ENCODE data around the gene KCNS3. TPM values are rescaled to one million over a fixed set of nuclear protein-coding genes. Genes with fewer than 3 reads are reported as not detected.

The KCNS3 gene
- total RNA-seq, 1 experiment from 2014 or later = 0.20 TPM

GRCh38 chr2:17835516-17835915 is 43.0 kb upstream of the KCNS3 start:
- no peaks in the 10 kb centered on the region for H3K9me3 Mint-ChIP-seq (ENCODE audit: unreplicated experiment)
- Histone ChIP-seq H3K4me1 (no peaks in the 10 kb centered on the region), H3K27me3 (replicated peaks; ENCODE audit: control insufficient read depth, insufficient read depth, low read length) (no peaks in the 10 kb centered on the region), H3K4me3 (ENCODE audit: low read depth, low read length) (no peak overlapping the region), H3K36me3 (ENCODE audit: control insufficient read depth, insufficient read depth, low read length) (no peaks in the 10 kb centered on the region), H3K9me3 (no peaks in the 10 kb centered on the region)
- ChIA-PET CTCF (no interaction called here), POLR2A (no interaction called here)
- no TSS peak for BruUV-seq (replicated peaks)
- DNase-seq = no peak
- no peaks in the 10 kb centered on the region for H3K4me1 Mint-ChIP-seq (ENCODE audit: low read depth, unreplicated experiment)
- H3K27me3 Mint-ChIP-seq (ENCODE audit: insufficient read depth, unreplicated experiment) = peaks cover 11% of the 10 kb centered on the region
- no peak overlapping the region for H3K4me3 Mint-ChIP-seq (ENCODE audit: unreplicated experiment)
- no peaks in the 10 kb centered on the region for H3K36me3 Mint-ChIP-seq (ENCODE audit: insufficient read depth, unreplicated experiment)
- TF ChIP-seq, protein P1, sequence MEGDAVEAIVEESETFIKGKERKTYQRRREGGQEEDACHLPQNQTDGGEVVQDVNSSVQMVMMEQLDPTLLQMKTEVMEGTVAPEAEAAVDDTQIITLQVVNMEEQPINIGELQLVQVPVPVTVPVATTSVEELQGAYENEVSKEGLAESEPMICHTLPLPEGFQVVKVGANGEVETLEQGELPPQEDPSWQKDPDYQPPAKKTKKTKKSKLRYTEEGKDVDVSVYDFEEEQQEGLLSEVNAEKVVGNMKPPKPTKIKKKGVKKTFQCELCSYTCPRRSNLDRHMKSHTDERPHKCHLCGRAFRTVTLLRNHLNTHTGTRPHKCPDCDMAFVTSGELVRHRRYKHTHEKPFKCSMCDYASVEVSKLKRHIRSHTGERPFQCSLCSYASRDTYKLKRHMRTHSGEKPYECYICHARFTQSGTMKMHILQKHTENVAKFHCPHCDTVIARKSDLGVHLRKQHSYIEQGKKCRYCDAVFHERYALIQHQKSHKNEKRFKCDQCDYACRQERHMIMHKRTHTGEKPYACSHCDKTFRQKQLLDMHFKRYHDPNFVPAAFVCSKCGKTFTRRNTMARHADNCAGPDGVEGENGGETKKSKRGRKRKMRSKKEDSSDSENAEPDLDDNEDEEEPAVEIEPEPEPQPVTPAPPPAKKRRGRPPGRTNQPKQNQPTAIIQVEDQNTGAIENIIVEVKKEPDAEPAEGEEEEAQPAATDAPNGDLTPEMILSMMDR (IDR thresholded peaks at IDR 0.05; ENCODE audit: insufficient read depth in 1 of 2, low read depth in 1 of 2, low read length in 1 of 2, severe bottlenecking in 1 of 2, unreplicated experiment in 1 of 2) = no peak
- intact Hi-C loops (cut with micrococcal nuclease; ENCODE audit: unreplicated experiment) = no loop called here
- H3K27ac Mint-ChIP-seq (ENCODE audit: unreplicated experiment) = no peak overlapping the region

- DNase-seq = no peak
- Histone ChIP-seq H3K4me3 (ENCODE audit: low read depth, low read length) (no peak overlapping the region), H3K9me3 (no peaks in the 10 kb centered on the region), H3K27me3 (replicated peaks; ENCODE audit: control insufficient read depth, insufficient read depth, low read length) (no peaks in the 10 kb centered on the region), H3K36me3 (ENCODE audit: control insufficient read depth, insufficient read depth, low read length) (no peaks in the 10 kb centered on the region), H3K4me1 (no peaks in the 10 kb centered on the region)
- Mint-ChIP-seq H3K4me3 (ENCODE audit: unreplicated experiment) (no peak overlapping the region), H3K4me1 (ENCODE audit: low read depth, unreplicated experiment) (no peaks in the 10 kb centered on the region), H3K9me3 (ENCODE audit: unreplicated experiment) (no peaks in the 10 kb centered on the region), H3K27ac (ENCODE audit: unreplicated experiment) (no peak overlapping the region), H3K27me3 (ENCODE audit: insufficient read depth, unreplicated experiment) (peaks cover 9% of the 10 kb centered on the region), H3K36me3 (ENCODE audit: insufficient read depth, unreplicated experiment) (no peaks in the 10 kb centered on the region)
- ChIA-PET POLR2A (no interaction called here), CTCF (no interaction called here)
- intact Hi-C loops (cut with micrococcal nuclease; ENCODE audit: unreplicated experiment) = no loop called here
- no TSS peak for BruUV-seq (replicated peaks)
- TF ChIP-seq, protein P1 (IDR thresholded peaks at IDR 0.05; ENCODE audit: insufficient read depth in 1 of 2, low read depth in 1 of 2, low read length in 1 of 2, severe bottlenecking in 1 of 2, unreplicated experiment in 1 of 2) = no peak
These were observed 38.5 kb upstream of the KCNS3 start for GRCh38 chr2:17839959-17840358.

- Histone ChIP-seq H3K4me1 (no peaks in the 10 kb centered on the region), H3K9me3 (no peaks in the 10 kb centered on the region), H3K4me3 (ENCODE audit: low read depth, low read length) (no peak overlapping the region), H3K27me3 (replicated peaks; ENCODE audit: control insufficient read depth, insufficient read depth, low read length) (no peaks in the 10 kb centered on the region; the same call in 1 of the 2 replicates), H3K36me3 (ENCODE audit: control insufficient read depth, insufficient read depth, low read length) (no peaks in the 10 kb centered on the region)
- TF ChIP-seq, protein P1 (IDR thresholded peaks at IDR 0.05; ENCODE audit: insufficient read depth in 1 of 2, low read depth in 1 of 2, low read length in 1 of 2, severe bottlenecking in 1 of 2, unreplicated experiment in 1 of 2) = no peak
- Mint-ChIP-seq H3K27me3 (ENCODE audit: insufficient read depth, unreplicated experiment) (peaks cover 7% of the 10 kb centered on the region), H3K27ac (ENCODE audit: unreplicated experiment) (no peak overlapping the region), H3K4me1 (ENCODE audit: low read depth, unreplicated experiment) (no peaks in the 10 kb centered on the region), H3K36me3 (ENCODE audit: insufficient read depth, unreplicated experiment) (no peaks in the 10 kb centered on the region), H3K4me3 (ENCODE audit: unreplicated experiment) (no peak overlapping the region), H3K9me3 (ENCODE audit: unreplicated experiment) (no peaks in the 10 kb centered on the region)
- POLR2A ChIA-PET = no interaction called here
- no TSS peak for BruUV-seq (replicated peaks)
- CTCF ChIA-PET = no interaction called here
- intact Hi-C loops (cut with micrococcal nuclease; ENCODE audit: unreplicated experiment) = no loop called here
- no peak for DNase-seq
These were observed 35.0 kb upstream of the KCNS3 start for GRCh38 chr2:17843457-17843856.
